ENCODE measurements around the gene RAP1GAP. TPM values are rescaled to one million over a fixed set of nuclear protein-coding genes. Genes with fewer than 3 reads are reported as not detected.
A peak's percentile ranks its signal among the peaks of the same experiment; 100 is the strongest.

Gene RAP1GAP
- total and polyA plus RNA-seq, 2 of the 13 experiments (the other 11 are each of a cell fraction or from before 2014, with no cell fraction given), result 11.9 to 37.5 TPM

DNA sequence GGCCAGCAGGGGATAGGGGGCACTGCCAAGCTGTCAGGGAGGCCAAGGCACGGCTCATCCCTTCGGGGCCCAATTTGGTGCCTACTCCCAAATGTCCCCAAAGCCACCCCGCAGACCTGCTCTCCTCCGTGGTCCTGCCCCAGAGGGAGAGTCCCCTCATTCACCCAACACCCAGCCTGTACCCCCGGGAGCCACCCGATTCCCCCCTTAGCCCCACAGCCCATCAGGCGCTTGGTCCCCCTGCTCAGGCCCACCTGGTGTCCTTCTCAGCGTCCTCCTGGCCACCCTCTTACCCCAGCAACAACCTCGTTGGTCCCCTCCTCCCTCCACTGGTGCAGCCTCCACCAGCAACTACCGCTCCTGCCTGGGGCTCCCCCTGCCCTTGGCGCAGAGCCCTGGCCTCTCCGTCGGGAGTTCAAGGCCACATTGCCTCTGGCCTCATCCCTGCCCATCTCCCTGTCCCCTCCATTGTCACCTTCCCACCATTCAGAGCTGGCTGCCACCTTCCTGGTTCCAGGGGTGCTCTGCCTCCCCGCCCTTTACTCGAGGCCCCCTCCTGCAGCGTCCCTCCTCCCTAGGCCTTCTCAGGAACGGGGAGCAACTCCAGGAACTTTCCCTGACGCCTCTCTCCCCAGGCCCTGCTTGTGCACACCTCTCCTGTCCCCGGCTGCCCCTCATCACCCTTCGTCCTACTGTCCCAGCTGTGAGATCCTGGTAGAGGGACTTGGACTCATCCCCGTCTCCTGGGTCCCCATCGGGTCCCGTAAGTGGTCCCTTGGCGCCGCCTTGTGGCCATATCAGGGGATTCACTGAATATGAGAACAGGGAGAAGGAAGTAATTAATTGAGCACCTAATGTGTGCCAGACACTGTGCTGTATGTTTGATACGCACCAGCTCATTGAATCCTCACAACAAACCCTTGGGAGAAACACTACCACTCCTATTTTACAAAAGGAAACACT lies 73.9 kb downstream of the RAP1GAP start (continued):
- TF ChIP-seq, protein P1, sequence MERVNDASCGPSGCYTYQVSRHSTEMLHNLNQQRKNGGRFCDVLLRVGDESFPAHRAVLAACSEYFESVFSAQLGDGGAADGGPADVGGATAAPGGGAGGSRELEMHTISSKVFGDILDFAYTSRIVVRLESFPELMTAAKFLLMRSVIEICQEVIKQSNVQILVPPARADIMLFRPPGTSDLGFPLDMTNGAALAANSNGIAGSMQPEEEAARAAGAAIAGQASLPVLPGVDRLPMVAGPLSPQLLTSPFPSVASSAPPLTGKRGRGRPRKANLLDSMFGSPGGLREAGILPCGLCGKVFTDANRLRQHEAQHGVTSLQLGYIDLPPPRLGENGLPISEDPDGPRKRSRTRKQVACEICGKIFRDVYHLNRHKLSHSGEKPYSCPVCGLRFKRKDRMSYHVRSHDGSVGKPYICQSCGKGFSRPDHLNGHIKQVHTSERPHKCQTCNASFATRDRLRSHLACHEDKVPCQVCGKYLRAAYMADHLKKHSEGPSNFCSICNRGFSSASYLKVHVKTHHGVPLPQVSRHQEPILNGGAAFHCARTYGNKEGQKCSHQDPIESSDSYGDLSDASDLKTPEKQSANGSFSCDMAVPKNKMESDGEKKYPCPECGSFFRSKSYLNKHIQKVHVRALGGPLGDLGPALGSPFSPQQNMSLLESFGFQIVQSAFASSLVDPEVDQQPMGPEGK (CRISPR knock-in tag; IDR thresholded peaks at IDR 0.05), result 0 out of 2 replicates have a peak, but pooled peaks have one; percentile 26
- TF ChIP-seq, protein P2, sequence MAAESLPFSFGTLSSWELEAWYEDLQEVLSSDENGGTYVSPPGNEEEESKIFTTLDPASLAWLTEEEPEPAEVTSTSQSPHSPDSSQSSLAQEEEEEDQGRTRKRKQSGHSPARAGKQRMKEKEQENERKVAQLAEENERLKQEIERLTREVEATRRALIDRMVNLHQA (CRISPR knock-in tag; IDR thresholded peaks at IDR 0.05), result no peak
- no peak for TF ChIP-seq ZNF569 (CRISPR knock-in tag; IDR thresholded peaks at IDR 0.05; ENCODE audit: borderline replicate concordance)
- 0 out of 2 replicates have a peak, but pooled peaks have one; percentile 54 for TF ChIP-seq RCOR2 (CRISPR knock-in tag; IDR thresholded peaks at IDR 0.05)
- no peak for TF ChIP-seq ZNF34 (CRISPR knock-in tag; IDR thresholded peaks at IDR 0.05; ENCODE audit: borderline replicate concordance)
- no peak for TF ChIP-seq NR2F2 (IDR thresholded peaks at IDR 0.05; ENCODE audit: borderline replicate concordance, low read depth)
- no peak for TF ChIP-seq ZNF660 (CRISPR knock-in tag; IDR thresholded peaks at IDR 0.05; ENCODE audit: borderline replicate concordance, low read depth)
- no peak for TF ChIP-seq PAF1 (CRISPR knock-in tag; IDR thresholded peaks at IDR 0.05)
- no peak for TF ChIP-seq HNF4A (CRISPR knock-in tag; IDR thresholded peaks at IDR 0.05)
- no peak for TF ChIP-seq KAT2B (IDR thresholded peaks at IDR 0.05; ENCODE audit: borderline replicate concordance, low read depth, low read length)
- TF ChIP-seq RXRA (CRISPR knock-in tag; IDR thresholded peaks at IDR 0.05), result 0 out of 2 replicates have a peak, but pooled peaks have one; percentile 63
- TF ChIP-seq ARNT (IDR thresholded peaks at IDR 0.05), result no peak
- TF ChIP-seq ZFP37 (CRISPR knock-in tag; IDR thresholded peaks at IDR 0.05; ENCODE audit: borderline replicate concordance), result no peak
- TF ChIP-seq SMARCC2 (IDR thresholded peaks at IDR 0.05), result no peak
- TF ChIP-seq, protein P3, sequence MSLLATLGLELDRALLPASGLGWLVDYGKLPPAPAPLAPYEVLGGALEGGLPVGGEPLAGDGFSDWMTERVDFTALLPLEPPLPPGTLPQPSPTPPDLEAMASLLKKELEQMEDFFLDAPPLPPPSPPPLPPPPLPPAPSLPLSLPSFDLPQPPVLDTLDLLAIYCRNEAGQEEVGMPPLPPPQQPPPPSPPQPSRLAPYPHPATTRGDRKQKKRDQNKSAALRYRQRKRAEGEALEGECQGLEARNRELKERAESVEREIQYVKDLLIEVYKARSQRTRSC (CRISPR knock-in tag; IDR thresholded peaks at IDR 0.05; ENCODE audit: low read depth), result no peak
- TF ChIP-seq TEAD3 (CRISPR knock-in tag; optimal IDR thresholded peaks at IDR 0.05; ENCODE audit: borderline replicate concordance), result no peak
- TF ChIP-seq, protein P4, sequence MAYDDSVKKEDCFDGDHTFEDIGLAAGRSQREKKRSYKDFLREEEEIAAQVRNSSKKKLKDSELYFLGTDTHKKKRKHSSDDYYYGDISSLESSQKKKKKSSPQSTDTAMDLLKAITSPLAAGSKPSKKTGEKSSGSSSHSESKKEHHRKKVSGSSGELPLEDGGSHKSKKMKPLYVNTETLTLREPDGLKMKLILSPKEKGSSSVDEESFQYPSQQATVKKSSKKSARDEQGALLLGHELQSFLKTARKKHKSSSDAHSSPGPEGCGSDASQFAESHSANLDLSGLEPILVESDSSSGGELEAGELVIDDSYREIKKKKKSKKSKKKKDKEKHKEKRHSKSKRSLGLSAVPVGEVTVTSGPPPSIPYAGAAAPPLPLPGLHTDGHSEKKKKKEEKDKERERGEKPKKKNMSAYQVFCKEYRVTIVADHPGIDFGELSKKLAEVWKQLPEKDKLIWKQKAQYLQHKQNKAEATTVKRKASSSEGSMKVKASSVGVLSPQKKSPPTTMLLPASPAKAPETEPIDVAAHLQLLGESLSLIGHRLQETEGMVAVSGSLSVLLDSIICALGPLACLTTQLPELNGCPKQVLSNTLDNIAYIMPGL (CRISPR knock-in tag; IDR thresholded peaks at IDR 0.05; ENCODE audit: borderline replicate concordance in 1 of 2, low read depth in 1 of 2), result 0 out of 4 replicates have a peak, but pooled peaks of 1 of the 2 experiments have one; percentile 22

All from HepG2 (cell line).